IMR-90 (cell line): ENCODE results near the gene RAB40C. TPM values are rescaled to one million over a fixed set of nuclear protein-coding genes. Genes with fewer than 3 reads are reported as not detected.

Experiments used
- ATAC-seq: fragments of 200-7000 bp; cut with Tn5 transposase; 2 replicates; pipeline ENCODE4 v1.9.1; 2020; ENCODE audit warnings: low read depth, mild to moderate bottlenecking, moderate library complexity
- BruUV-seq: library from RNA; stranded (reverse); fragments of 400-500 nt; replicated peaks from 2 replicates; lab custom pipeline; 2021; lab: Mats Ljungman, UMichigan
- CTCF ChIA-PET: fragments of 300-600 bp; formaldehyde crosslinking; extraction: SDS; loops from one replicate; lab custom pipeline; 2021; ENCODE audit warnings: antibody characterized with exemption; lab: Yijun Ruan, JAX
- POLR2A ChIA-PET: fragments of 300-600 bp; sonication (Branson Sonifier 250); formaldehyde crosslinking; loops from one replicate; lab custom pipeline; 2022; ENCODE audit warnings: antibody characterized with exemption; ENCODE audit not compliant: unreplicated experiment; lab: Charles Lee
- DNase-seq: peaks from one replicate; pipeline ENCODE4 v3.0.0; 2013
- H2AFZ ChIP-seq: replicated peaks from 2 replicates; pipeline ENCODE3; 2013; ENCODE audit warnings: low read length, mild to moderate bottlenecking; ENCODE audit not compliant: poor library complexity
- H2AK5ac ChIP-seq: 2 replicates; pipeline ENCODE4 v1.6.1; 2013; ENCODE audit warnings: low read depth, low read length, inconsistent platforms
- H2AK9ac ChIP-seq: replicated peaks from 2 replicates; pipeline ENCODE3; 2013; ENCODE audit warnings: mild to moderate bottlenecking, low read depth, low read length, moderate library complexity; ENCODE audit not compliant: poor library complexity
- H2BK120ac ChIP-seq: 2 replicates; pipeline ENCODE4 v1.6.1; 2013; ENCODE audit warnings: low read depth, low read length, inconsistent platforms
- H2BK15ac ChIP-seq: 3 replicates; pipeline ENCODE4 v1.6.1; 2013; ENCODE audit warnings: low read depth, low read length, inconsistent platforms
- H2BK20ac ChIP-seq: 2 replicates; pipeline ENCODE4 v1.6.1; 2013; ENCODE audit warnings: low read depth, mild to moderate bottlenecking, inconsistent platforms, low read length, moderate library complexity
- H2BK5ac ChIP-seq: 2 replicates; pipeline ENCODE4 v1.6.1; 2013; ENCODE audit warnings: mild to moderate bottlenecking, low read depth, low read length, inconsistent platforms; ENCODE audit not compliant: poor library complexity, severe bottlenecking
- H3K14ac ChIP-seq: replicated peaks from 2 replicates; pipeline ENCODE4 v1.6.1; 2013; ENCODE audit warnings: low read depth, low read length, inconsistent platforms
- H3K18ac ChIP-seq: 2 replicates; pipeline ENCODE4 v1.6.1; 2013; ENCODE audit warnings: low read depth, low read length, control low read depth
- H3K23ac ChIP-seq: 2 replicates; pipeline ENCODE4 v1.6.1; 2013; ENCODE audit warnings: low read depth, low read length, inconsistent platforms
- H3K27ac ChIP-seq: 2 replicates; pipeline ENCODE4 v1.5.1; 2013; ENCODE audit warnings: mild to moderate bottlenecking, control low read depth, low read length; ENCODE audit not compliant: insufficient read depth
- H3K27me3 ChIP-seq: 2 replicates; pipeline ENCODE4 v1.6.1; 2013; ENCODE audit warnings: low read length; ENCODE audit not compliant: control insufficient read depth, insufficient read depth
- H3K36me3 ChIP-seq: 2 replicates; pipeline ENCODE4 v1.6.1; 2013; ENCODE audit warnings: low read length, mixed read lengths; ENCODE audit not compliant: control insufficient read depth, insufficient read depth
- H3K4ac ChIP-seq: 2 replicates; pipeline ENCODE4 v1.6.1; 2013; ENCODE audit warnings: low read depth, low read length, inconsistent platforms
- H3K4me1 ChIP-seq: 2 replicates; pipeline ENCODE4 v1.6.1; 2013; ENCODE audit warnings: low read length, mixed read lengths; ENCODE audit not compliant: control insufficient read depth, insufficient read depth
- H3K4me2 ChIP-seq: 2 replicates; pipeline ENCODE4 v1.6.1; 2013; ENCODE audit warnings: low read depth, mild to moderate bottlenecking, control low read depth, low read length, moderate library complexity
- H3K4me3 ChIP-seq: 2 replicates; pipeline ENCODE4 v1.5.1; 2013; ENCODE audit warnings: low read depth, mild to moderate bottlenecking, control low read depth, low read length, moderate library complexity; ENCODE audit not compliant: insufficient read depth
- H3K56ac ChIP-seq: 2 replicates; pipeline ENCODE4 v1.6.1; 2013; ENCODE audit warnings: low read length, inconsistent platforms; ENCODE audit not compliant: insufficient read depth; ENCODE audit errors: extremely low read depth
- H3K79me1 ChIP-seq, 2 experiments: 2 replicates each; pipeline ENCODE4 v1.6.1; 2013; ENCODE audit warnings: low read length in 2 of 2, inconsistent platforms in 1 of 2, low read depth in 1 of 2
- H3K9ac ChIP-seq: 2 replicates; pipeline ENCODE4 v1.6.1; 2013; ENCODE audit warnings: low read depth, low read length, control low read depth
- H3K9me1 ChIP-seq: 2 replicates; pipeline ENCODE4 v1.6.1; 2013; ENCODE audit warnings: low read length, inconsistent platforms; ENCODE audit not compliant: insufficient read depth
- H3K9me3 ChIP-seq: 2 replicates; pipeline ENCODE4 v1.6.1; 2013; ENCODE audit warnings: low read length; ENCODE audit not compliant: control insufficient read depth, insufficient read depth
- H4K20me1 ChIP-seq: 2 replicates; pipeline ENCODE4 v1.6.1; 2013; ENCODE audit warnings: low read length, inconsistent platforms; ENCODE audit not compliant: insufficient read depth
- H4K5ac ChIP-seq: 2 replicates; pipeline ENCODE4 v1.6.1; 2013; ENCODE audit warnings: mild to moderate bottlenecking, low read depth, low read length, control low read depth
- H4K8ac ChIP-seq, 2 experiments: 2 replicates each; pipeline ENCODE4 v1.6.1; 2013; ENCODE audit warnings: low read depth in 2 of 2, low read length in 2 of 2, control low read depth in 1 of 2, inconsistent platforms in 1 of 2
- H4K91ac ChIP-seq: 2 replicates; pipeline ENCODE4 v1.6.1; 2013; ENCODE audit warnings: low read depth, low read length, inconsistent platforms; ENCODE audit not compliant: insufficient read depth
- MAFK ChIP-seq: IDR thresholded peaks from 2 replicates; pipeline ENCODE4 v1.6.1; 2012; ENCODE audit warnings: low read depth, low read length, improper control_type of control experiment
- MXI1 ChIP-seq: IDR thresholded peaks from 2 replicates; pipeline ENCODE4 v1.6.1; 2012; ENCODE audit warnings: low read depth, mild to moderate bottlenecking, low read length, moderate library complexity, borderline replicate concordance
- RAD21 ChIP-seq: IDR thresholded peaks from 2 replicates; pipeline ENCODE4 v1.6.1; 2012; ENCODE audit warnings: low read length, improper control_type of control experiment
- RFX5 ChIP-seq: IDR thresholded peaks from 2 replicates; pipeline ENCODE4 v1.8.0; 2012; ENCODE audit warnings: low read depth, mild to moderate bottlenecking, low read length, moderate library complexity
- WGBS, 2 experiments: methylation state at CpG; one replicate each; pipeline versions ENCODE4 v1.1.5 to v1.1.7; 2013; ENCODE audit warnings: missing lambda C conversion rate in 2 of 2; ENCODE audit not compliant: insufficient read length in 1 of 2; ENCODE audit errors: extremely low coverage in 2 of 2; 5-methylcytosine and 5-hydroxymethylcytosine counted together
- dilution Hi-C: fragments of 300-500 bp; cut with HindIII; formaldehyde crosslinking; loops from one replicate; pipeline ENCODE4 v1.14.3; 2018; ENCODE audit warnings: low sequenced_read_pairs; ENCODE audit not compliant: unreplicated experiment
- in situ Hi-C: fragments of 300-500 bp; cut with MboI; formaldehyde crosslinking; loops from 3 replicates; pipeline ENCODE4 v1.14.3; 2019; ENCODE audit warnings: low sequenced_read_pairs, inconsistent platforms, mixed read lengths
- intact Hi-C: fragments of 100-400 bp; cut with micrococcal nuclease; formaldehyde crosslinking; loops from 2 replicates; pipeline ENCODE4 v1.10.0; 2022
- polyA plus RNA-seq, 3 experiments: library from polyadenylated mRNA; depleted of rRNA; stranded (reverse); fragments of >200 nt; gene quantifications; 2 replicates each; pipeline ENCODE4 v1.2.3, GENCODE V29; 2012; ENCODE audit warnings: low replicate concordance in 1 of 3
- total RNA-seq: library from RNA; depleted of rRNA; stranded (reverse); fragments of >200 nt; gene quantifications from 2 replicates; pipeline ENCODE4 v1.2.3, GENCODE V29; 2012

Gene RAB40C
- total and polyA plus RNA-seq, 2 of the 4 experiments (the other 2 are of a cell fraction): 6.8 to 13.7 TPM

- CTCF ChIA-PET: interaction anchor here (0.7 kb wide), 1 partner anchor 809 kb away, joined by 3 read pairs; no protein-coding TSS in a partner anchor
- 73% methylated on average over 8 of the region's 28 CpGs; no CpG with 5 or more reads in 1 of the 2 experiments for WGBS, 2 experiments
- no peak for ATAC-seq
- no peak overlapping the region for H3K4me3 ChIP-seq
- in situ Hi-C loops (no loop called here), dilution Hi-C loops (no loop called here), intact Hi-C loops (no loop called here)
- H3K4me2 ChIP-seq: no peak overlapping the region
- TF ChIP-seq RAD21: no peak
- TF ChIP-seq MXI1: no peak
- no peak for TF ChIP-seq MAFK
- no peak for TF ChIP-seq RFX5
- H3K23ac ChIP-seq: no peak overlapping the region
- H2BK15ac ChIP-seq: no peak overlapping the region
- H4K5ac ChIP-seq: no peak overlapping the region
- no peak overlapping the region for H3K27ac ChIP-seq
- H3K36me3 ChIP-seq: peaks cover 3% of the 10 kb centered on the region; the same call in 1 of the 2 replicates
- H3K18ac ChIP-seq: no peak overlapping the region
- POLR2A ChIA-PET: no interaction called here
- BruUV-seq: no TSS peak
- no peak overlapping the region for H2BK5ac ChIP-seq
- H3K9me3 ChIP-seq: no peaks in the 10 kb centered on the region
- no peak overlapping the region for H3K9ac ChIP-seq
- no peak overlapping the region for H4K91ac ChIP-seq
- no peak overlapping the region for H2BK120ac ChIP-seq
- no peak overlapping the region for H3K14ac ChIP-seq
- H3K4me1 ChIP-seq: peaks cover 12% of the 10 kb centered on the region
- no peaks in the 10 kb centered on the region for H4K20me1 ChIP-seq
- no peaks in the 10 kb centered on the region for H3K27me3 ChIP-seq
- peak; percentile 13 for DNase-seq
- no peak overlapping the region for H2AFZ ChIP-seq
- H2AK9ac ChIP-seq: no peak overlapping the region
- H3K79me1 ChIP-seq: peaks cover 10 to 24% of the 10 kb centered on the region in 2 experiments; a peak in 3 of 4 replicates
- H4K8ac ChIP-seq: no peak overlapping the region
- H3K56ac ChIP-seq: no peak overlapping the region
- H2BK20ac ChIP-seq: no peak overlapping the region
- H2AK5ac ChIP-seq: no peak overlapping the region
- no peak overlapping the region for H3K4ac ChIP-seq
- peaks cover 9% of the 10 kb centered on the region; the same call in 1 of the 2 replicates for H3K9me1 ChIP-seq
Observed at GRCh38 chr16:652454-653305, 62.8 kb downstream of the RAB40C start.
